ENCODE data around the gene MFSD2A.
"Not testable (repeated sequence)": the region's sequence is repeated elsewhere in the genome, so short reads cannot be mapped to it uniquely, and the experiment has no call there.

The MFSD2A gene

GRCh38 chr1:39964552-39964951 lies 9.6 kb downstream of the MFSD2A start:
- FAIRE-seq (no peak), DNase-seq (ENCODE audit: insufficient read length, low spot score) (no peak)

GRCh38 chr1:39965044-39965443 lies 10.1 kb downstream of the MFSD2A start:
- FAIRE-seq (no peak), DNase-seq (ENCODE audit: insufficient read length, low spot score) (no peak)

- DNase-seq (ENCODE audit: insufficient read length, low spot score) (no peak), FAIRE-seq (no peak)
Measured at GRCh38 chr1:39969048-39969447, 14.1 kb downstream of the MFSD2A start.

GRCh38 chr1:39969531-39970270 lies 14.8 kb downstream of the MFSD2A start:
- no peak for FAIRE-seq
- no peak for DNase-seq (ENCODE audit: insufficient read length, low spot score)

- FAIRE-seq (no peak), DNase-seq (ENCODE audit: insufficient read length, low spot score) (no peak)
Measured at GRCh38 chr1:39970274-39970673, 15.3 kb downstream of the MFSD2A start.

GRCh38 chr1:39971138-39971537 lies 16.2 kb downstream of the MFSD2A start:
- FAIRE-seq (no peak), DNase-seq (ENCODE audit: insufficient read length, low spot score) (no peak)

GRCh38 chr1:39973503-39974135 lies 18.7 kb downstream of the MFSD2A start:
- DNase-seq (ENCODE audit: insufficient read length, low spot score), result peak; percentile 76
- FAIRE-seq, result peak; percentile 71

GRCh38 chr1:39976732-39977131 lies 21.8 kb downstream of the MFSD2A start:
- DNase-seq (ENCODE audit: insufficient read length, low spot score), result no peak

GRCh38 chr1:39977202-39977601 lies 22.3 kb downstream of the MFSD2A start:
- no peak for FAIRE-seq
- no peak for DNase-seq (ENCODE audit: insufficient read length, low spot score)

More at GRCh38 chr1:39976732-39977131, 21.8 kb downstream of the MFSD2A start:
- no peak for FAIRE-seq

- FAIRE-seq (no peak), DNase-seq (ENCODE audit: insufficient read length, low spot score) (no peak)
Measured at GRCh38 chr1:39979654-39980053, 24.7 kb downstream of the MFSD2A start.

GRCh38 chr1:39980555-39981313 lies 25.8 kb downstream of the MFSD2A start:
- FAIRE-seq (no peak), DNase-seq (ENCODE audit: insufficient read length, low spot score) (no peak)

GRCh38 chr1:39981385-39981784 lies 26.4 kb downstream of the MFSD2A start:
- DNase-seq (ENCODE audit: insufficient read length, low spot score), result no peak
- FAIRE-seq, result no peak

- FAIRE-seq, result peak; percentile 20
- DNase-seq (ENCODE audit: insufficient read length, low spot score), result peak; percentile 58
Measured at GRCh38 chr1:39981945-39982344, 27.0 kb downstream of the MFSD2A start.

- FAIRE-seq; DNase-seq (ENCODE audit: insufficient read length, low spot score): not testable (repeated sequence)
Measured at GRCh38 chr1:39984480-39984879, 29.5 kb downstream of the MFSD2A start.

GRCh38 chr1:39984951-39985350 lies 30.0 kb downstream of the MFSD2A start:
- DNase-seq (ENCODE audit: insufficient read length, low spot score), result no peak

GRCh38 chr1:39987869-39988268 lies 32.9 kb downstream of the MFSD2A start:
- FAIRE-seq (no peak), DNase-seq (ENCODE audit: insufficient read length, low spot score) (no peak)

More at GRCh38 chr1:39984951-39985350, 30.0 kb downstream of the MFSD2A start:
- no peak for FAIRE-seq

GRCh38 chr1:39988618-39989343 lies 33.8 kb downstream of the MFSD2A start:
- DNase-seq (ENCODE audit: insufficient read length, low spot score) (no peak), FAIRE-seq (no peak)

GRCh38 chr1:39990428-39990827 lies 35.5 kb downstream of the MFSD2A start:
- no peak for DNase-seq (ENCODE audit: insufficient read length, low spot score)
- no peak for FAIRE-seq

GRCh38 chr1:39992234-39992633 lies 37.3 kb downstream of the MFSD2A start:
- FAIRE-seq, result no peak

GRCh38 chr1:39992888-39993287 lies 37.9 kb downstream of the MFSD2A start:
- no peak for FAIRE-seq
- no peak for DNase-seq (ENCODE audit: insufficient read length, low spot score)

More at GRCh38 chr1:39992234-39992633, 37.3 kb downstream of the MFSD2A start:
- no peak for DNase-seq (ENCODE audit: insufficient read length, low spot score)

- FAIRE-seq (no peak), DNase-seq (ENCODE audit: insufficient read length, low spot score) (no peak)
Measured at GRCh38 chr1:39995973-39996393, 41.0 kb downstream of the MFSD2A start.

All from HTR-8/SVneo (cell line).